NCI-H1694 treated with DMSO at 0.1 percent for 48 hours (cell line): Measurements from ENCODE around the gene MEF2D.

Source experiments
- DNase-seq: peaks from one replicate; lab custom pipeline; 2025; lab: John Stamatoyannopoulos, UW

MEF2D gene

DNA sequence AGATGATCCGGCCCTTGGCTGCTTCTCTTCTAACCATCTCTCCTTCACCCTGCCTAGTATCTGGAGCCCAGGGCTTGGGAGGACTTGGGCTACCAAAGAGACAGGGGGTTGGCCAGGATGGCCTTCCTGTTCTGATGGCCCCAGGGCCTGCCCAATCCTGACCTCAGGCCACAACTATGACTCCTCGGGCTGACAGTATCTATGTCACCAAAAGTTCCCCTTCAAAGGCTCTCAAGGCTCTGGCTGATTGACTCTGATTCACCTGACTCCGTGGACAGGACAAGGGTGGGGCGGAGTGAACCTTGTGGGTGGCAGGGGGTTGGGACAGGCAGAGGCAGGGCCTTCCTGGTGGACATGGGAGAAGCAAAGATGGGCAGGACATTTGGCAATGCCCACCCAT, 12.7 kb downstream of the MEF2D start:
- DNase-seq = no peak

DNA sequence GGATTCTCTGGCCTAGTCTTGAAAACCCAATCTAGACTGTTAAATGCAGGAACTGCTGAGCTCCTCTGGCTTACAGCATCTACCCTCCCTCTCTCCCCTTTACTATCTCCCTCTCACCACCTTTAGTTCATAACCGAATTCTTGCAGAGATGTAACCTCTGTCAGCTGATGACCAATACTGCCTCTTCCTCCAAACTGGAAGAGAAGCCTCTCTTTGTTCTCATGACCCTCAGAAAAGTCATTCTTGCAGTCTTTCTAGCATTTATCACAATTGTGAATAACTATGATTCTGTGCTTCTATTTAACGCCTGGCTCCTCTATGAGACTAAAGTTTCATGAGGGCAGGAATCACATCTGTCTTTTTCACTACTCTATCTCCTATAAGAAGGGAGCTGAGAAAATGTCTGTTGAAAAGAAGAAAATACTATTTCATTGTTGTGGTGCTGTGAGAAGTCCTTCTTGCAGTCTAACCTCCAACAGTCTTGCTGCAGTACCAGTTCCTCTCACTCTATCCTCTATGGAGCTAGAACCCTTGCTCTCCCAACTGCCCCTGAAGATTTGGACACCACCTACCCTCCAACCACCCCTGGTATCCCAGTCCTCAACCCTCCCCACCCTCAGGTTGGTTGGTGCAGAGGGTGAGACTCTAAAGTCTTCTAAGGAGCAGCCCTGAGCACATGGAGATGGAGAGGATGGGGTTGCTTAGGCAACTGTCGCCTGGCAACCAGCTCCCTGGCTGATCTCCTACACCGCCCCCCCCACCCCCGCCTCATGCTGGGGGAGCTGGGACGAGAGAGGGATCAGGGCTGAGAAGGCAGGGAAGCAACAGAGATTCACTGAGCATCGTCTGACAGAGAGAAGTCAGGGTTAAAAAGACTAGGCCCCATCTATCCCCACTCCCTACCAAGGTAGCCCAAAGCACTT, 13.9 kb downstream of the MEF2D start:
- no peak for DNase-seq

DNA sequence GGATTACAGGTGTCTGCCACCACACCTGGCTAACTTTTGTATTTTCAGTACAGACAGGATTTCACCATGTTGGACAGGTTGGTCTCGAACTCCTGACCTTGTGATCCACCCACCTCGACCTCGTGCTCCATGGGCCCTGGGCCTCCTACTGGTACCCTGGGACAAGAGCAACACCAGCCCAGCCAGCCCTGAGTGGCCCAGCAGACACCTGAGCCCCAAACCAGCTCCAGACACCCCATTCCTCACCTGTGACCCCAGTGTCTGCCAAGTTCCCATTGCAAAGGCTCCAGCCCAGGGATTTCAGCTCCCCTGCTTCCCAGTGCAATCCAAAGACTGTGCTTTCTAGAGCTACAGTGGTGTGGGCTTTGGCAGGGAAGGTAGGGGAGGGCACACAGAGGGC, 14.6 kb downstream of the MEF2D start:
- DNase-seq = no peak

DNA sequence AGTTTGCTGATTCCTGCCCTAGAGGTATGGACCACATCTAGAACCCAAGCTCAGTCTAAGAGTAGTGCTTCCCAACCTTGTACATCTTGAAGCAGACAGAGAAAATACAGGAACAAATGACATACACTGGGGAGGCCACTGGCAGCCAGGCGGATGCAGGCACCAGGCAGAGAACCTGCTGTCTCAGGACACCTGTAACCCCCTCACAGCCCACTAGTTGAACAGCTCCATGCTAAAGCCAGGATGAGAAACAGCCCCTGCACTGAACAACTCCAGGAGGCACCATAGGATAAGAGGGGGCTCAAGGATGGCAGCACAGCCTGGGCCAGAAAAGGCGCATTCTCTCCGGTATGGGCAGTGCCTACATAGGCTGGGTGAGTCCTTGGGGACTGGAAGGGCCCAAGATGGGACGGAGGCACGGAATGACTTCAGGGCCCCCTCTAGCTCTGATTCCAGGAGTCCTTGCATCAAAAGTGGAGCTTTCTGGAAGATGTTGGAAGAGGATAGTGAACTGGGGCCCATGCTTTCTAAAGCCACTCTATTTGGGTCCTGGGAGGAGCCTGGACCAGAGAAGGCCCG, 16.0 kb downstream of the MEF2D start:
- no peak for DNase-seq

DNA sequence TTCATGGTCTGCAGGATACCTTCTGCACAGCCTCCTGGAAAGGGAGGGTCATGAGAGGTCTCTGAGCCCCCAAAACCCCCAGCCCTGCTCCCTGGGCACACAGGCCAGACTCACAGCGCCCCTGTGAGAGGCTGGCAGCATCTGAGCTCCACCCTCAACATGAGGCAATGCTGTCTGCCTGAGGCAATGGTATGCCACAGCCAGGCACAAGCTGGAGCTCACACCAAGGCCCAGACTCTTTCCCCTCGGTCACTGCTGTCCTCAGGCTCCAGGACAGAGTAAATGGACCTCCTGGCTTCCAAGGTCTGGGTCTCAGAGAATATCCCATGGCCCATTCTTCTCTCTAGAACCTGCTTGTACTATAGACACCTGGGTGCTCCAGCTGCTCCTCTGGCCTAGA, 17.2 kb downstream of the MEF2D start:
- DNase-seq = no peak

DNA sequence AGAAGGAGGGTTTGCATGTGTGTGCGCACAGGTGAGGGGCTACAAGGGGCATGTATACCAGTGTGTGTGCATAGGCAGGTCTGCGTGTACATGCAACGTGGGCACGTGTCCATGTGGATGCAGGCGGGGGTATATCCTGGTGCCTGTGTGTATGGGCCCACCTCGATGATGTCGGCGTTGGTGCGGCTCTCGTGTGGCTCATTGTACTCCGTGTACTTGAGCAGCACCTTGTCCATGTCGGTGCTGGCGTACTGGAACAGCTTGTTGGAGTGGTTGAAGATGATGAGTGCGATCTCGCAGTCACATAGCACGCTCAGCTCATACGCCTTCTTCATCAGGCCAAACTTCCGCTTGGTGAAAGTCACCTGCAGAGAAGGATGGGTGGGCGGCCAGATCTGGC, 18.3 kb downstream of the MEF2D start:
- DNase-seq = no peak

DNA sequence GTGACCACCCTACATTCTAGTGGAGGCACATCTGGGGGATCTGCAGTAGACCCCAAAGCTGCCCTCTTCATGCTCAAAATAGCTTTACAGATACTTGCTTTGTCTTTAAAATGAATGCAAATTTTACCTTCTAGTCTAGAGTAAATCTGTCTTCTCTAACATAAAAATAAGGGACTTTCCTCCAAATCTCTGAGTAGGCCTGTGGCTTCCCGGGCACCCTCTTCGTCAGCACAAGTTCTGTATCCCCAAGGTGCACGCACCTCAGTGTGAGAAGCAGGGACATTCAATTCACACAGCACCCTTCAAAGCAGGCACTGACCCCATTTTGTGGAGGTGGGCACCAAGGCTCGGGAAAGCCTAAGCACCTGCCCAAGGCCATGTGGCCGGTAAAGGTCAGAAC, 19.0 kb downstream of the MEF2D start:
- no peak for DNase-seq

DNA sequence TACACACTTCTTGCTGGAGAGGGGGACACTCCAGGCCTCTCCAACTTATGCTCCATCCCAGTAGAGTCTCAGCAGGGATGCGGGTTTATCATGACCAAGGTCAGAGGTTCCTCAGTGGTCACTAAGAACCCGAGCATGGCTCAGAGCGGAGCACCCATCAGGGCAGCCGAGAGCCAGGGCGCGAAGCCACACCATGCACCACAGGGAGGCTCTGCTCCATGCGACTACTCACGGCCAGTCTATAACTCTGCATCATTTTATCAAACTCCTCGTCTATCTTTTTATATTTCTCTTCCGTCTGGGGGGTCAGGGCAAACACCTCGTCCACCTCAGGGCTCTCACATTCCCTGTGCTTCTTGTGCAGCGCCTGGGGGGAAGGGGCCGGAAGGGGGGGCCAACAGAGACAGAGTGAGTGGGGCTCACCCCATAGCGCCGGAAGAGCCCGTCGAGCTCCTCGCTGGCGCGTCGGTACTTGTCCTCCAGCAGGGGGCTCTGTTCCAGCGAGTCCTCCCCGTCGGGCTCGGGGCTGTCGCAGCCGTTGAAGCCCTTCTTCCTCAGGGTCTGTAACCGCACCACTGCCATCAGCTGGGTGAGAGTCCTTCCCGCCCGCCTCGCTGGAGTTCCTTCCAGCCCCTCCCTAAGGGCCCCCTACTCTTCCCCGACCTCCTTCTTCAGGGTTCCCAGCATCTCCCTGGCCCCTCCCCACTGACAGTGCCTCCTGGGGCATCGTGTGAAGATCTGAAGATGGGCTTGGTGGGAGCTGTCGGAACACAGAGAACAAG, 20.0 kb downstream of the MEF2D start:
- DNase-seq = peak; percentile 87

DNA sequence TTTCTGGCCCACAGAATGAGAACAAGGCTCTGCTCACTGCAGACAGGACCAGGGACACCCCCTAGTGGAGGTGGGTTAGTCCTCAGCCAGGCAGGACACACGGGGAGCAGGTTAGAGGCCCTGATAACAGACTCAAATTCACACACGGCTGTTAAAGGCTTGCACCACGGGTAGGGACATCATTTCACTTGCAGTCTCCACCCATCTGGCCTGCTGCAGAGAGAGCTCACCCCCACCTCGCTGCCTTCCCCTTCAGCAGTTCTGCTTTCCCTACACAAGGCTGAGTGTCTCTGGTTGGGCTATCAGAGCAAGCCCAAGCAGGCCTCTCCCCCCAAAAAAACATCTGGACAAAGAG, 20.6 kb downstream of the MEF2D start:
- DNase-seq = no peak

DNA sequence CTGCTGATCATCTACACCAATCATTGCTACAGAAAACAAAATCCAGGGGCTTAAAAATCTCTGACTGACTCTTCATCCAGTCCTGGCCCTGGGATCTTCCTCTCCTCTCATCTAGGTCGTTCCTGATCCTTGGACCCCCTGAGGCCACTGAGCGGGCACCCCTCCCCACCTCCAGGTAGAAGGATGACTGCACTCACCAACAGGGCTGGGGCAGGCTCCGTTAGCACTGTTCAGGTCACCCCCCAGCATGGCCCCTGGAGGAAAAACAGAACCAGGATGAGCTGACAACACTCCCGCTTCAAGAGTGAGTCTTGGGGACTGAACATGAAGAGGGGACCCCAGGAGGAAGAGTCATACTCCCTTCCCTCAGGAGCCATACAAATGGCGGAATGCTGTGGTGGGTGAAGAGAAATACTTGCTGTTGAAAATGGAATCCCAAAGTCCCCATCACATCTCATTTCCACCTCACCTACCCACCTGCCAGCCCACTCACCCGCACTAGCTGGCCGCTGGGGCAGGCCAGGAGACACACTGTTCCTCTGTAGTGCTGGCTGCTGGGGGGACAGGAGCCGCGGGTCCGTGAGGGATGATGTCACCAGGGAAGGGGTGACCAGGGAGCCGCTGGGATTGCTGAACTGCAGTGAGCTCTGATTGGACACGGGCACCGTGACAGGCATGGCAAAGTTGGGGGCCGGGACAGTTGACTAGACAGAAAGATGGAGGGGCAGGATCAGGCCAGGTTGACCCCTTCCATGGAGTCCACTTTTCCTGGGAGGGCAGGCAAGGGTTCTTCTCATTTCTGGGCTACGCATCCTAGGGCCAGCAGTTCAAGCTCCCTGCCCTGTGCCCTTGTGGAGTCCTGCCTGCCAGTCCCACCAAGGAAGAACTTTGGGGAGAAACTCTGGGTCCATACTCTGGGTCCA, 21.2 kb downstream of the MEF2D start:
- DNase-seq = no peak

DNA sequence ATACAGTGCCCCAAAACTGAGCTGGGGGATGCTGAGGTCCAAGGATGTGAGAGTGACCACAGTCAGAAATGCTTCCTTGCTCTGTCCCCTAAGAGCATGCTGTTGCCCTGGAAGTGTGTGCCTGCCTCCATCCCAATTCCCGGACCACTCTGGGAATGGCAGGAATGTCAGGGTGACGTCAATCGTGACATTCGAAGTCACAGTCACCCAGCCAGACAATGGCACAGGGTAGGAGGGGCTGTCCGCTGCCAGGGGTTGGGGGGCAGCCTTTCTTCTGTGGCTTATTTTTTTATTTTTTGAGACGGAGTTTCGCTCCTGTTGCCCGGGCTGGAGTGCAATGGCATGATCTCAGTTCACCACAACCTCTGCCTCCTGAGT, 22.3 kb downstream of the MEF2D start:
- no peak for DNase-seq

DNA sequence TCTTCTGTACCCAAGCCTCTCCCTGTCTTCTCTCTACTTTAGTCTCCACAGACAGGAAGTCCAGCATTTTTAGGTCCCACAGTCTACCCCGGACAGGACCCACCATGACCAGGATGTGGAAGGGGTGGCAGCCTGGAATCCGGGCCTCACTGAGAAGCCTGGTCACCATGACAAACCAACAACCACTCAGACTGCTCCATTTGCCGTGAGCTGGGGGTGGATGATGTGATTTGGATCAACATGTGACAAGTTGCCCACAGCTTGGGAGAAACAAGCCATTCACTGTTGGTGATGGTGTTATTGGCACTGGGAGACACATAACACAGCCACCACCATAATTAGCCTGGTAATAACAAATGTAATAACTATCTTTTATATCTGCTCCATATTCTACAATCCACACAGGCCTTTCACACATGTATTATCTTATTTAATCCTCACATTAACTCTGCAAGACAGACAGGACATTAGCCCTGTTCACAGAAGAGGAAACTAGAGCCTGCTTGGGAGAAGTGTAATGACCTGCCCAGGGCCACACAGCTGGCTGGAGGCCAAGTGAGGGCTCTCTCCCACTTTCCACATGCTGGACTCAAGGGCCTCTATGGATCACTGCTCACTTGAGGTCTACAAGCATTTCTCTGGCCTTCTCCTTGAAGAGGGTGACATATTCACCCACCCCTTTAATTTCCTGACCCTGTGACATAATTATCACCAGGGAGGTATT, 22.9 kb downstream of the MEF2D start:
- no peak for DNase-seq

DNA sequence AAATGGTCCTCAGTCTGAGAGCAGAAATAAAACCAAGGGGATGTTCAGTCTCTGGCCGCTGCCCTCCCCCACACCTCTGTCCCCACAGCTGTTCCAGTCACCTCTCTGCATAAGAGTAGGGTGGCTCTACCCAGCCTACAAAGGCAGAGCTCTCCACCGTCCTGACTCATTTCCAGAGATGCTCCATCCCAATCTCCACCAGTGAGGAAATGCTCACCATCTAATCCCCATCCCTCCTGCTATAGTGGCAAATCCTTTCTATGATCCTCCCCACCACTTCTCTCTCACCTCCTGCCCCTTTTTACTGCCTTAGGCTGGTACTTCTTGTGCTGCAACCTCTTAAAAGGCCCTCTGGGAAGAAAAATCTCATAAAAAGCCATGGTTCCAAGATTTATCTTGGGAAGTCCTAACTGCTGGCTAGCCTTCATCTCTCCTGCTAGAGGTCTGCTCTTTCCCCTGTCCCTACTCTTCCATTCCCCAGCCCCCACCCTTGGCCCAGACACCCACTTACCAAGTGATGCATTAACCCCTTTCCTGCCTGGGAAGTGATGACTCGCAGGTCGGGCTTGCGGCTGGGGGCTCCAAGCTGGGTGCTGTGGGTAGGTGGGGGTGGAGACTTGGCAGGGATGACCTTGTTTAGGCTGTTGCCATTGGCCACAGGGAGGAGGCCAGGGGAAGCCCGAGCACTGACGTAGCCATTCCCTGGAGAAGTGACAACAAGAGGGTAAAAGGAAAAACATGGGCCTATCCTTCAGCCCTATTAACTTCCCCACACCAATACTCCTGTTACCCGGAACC, 23.9 kb downstream of the MEF2D start:
- DNase-seq = no peak

DNA sequence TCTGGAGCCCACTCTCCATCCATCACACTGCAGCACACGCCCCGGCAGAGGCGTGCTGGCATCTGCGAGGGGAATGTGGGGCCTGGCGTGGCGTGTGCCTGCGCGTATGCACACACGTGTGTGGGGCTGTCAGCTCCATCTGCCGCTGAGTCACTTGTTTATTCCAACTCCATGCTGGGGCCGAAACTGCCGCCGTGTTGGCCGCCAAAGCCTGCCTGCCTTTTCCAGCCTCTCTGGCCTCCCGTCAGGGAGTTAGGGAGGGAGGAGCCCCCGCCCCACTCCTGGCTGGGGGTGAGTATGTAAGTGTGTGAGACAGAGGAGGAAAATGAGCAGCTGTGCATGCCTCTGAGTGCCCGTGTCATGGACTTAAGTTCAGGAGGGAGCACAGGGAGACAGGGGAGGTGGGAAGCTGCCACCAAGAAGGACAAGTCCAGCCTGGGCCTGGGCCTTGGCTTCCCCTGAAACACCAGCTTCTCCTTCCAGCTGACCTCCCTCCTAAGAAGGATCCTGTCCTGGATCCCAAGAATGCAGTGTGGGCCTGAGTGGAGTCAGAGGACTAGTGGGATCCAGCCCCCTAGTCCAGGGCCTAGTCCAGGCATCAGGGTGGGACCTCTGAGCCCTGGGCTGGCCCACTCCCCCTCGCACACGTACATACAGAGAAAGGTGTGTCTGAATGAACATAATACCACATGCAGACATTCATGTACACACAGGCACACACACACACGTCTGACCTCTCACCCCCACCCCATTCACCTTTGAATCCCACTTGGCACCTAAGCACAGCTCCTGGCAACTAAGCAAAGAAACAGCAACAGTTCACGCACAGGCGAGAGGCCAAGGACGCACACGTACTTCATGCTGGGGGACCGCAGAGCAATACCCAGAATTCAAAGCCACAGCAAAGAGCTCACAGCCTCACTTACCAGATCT, 24.7 kb downstream of the MEF2D start:
- peak; percentile 77 for DNase-seq

DNA sequence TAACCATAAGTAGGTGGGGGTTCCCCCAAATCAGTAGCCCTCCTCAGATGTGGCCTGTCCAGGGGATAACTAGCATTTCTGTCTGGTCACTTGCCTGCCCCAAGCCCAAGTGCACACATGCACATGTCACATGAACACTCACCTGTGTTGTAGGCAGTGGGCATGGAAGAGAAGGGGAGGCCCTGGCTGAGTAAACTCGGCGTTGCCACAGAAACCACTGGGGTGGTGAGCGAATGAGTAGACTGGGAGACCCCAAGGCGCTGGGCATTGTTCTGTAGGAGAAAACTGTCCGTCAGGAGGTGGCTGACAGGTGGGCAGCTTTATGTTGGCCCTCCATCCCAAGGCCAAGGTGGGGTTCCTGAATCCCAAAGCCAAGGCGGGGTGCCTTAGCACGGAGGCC, 25.6 kb downstream of the MEF2D start:
- DNase-seq = no peak

DNA sequence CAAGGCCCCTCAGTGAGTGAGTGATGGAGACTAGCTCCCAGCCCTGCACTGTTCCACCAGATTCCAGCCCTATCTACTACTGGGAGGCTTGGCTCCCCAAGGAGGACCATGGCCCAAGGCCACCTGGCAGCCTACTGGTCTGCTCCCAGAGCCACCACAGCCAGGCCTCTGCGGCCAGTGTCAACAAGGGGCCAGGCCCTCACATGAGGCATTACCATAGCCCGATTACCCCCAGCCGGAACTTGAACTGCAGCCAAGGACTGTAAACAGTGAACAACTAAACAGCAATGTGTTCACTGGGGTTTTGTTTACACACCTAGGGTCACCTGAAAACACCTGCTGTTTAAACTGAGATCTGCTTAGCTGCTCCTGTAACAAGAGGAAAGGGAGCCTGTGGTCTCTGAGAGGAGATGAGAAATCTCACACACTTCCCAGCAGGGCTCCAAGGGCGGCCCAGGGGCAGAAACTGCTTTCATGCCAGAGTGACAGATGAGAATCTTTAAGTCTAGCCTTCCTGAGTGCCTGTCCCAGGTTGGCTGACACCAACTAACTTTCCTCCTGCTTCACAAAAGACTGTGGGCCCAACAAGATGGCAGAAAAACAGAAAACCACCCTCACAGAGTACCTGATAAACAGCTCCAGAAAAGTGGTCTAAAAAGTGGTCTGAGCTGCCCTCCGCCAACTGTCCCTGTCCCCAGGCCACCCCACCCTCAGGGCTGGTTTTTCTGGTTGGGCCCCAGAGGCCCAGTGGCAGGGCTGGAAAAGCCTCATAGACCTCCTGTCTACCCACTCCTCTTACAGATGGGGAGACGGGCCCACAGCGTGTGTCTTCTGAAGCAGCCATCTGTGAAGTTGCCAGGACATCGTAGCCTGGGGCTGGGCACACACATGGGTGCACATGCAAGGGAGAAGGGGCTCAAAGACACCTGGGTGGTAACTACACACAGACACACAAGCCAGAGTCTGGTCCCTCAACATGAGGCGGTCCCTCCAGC, 28.8 kb downstream of the MEF2D start:
- DNase-seq = peak; percentile 27

DNA sequence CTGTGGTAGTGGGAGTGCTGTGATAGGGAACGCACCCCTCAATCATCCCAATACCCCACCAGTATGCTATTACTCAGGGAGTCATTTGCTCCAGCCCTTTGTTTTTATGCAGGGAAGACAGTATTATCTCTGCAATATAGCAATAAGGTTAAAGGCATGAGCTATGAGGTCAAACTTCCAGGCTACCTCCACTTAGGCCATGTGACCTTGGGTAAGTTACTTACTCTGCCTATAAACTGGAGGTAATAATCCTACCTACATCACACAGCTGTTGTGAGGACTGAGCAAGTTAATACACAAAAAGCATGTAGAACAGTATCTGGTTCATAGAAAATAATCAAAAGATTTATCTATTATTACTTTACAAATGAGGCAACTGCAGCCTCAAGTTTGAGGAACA, 30.1 kb downstream of the MEF2D start:
- no peak for DNase-seq

DNA sequence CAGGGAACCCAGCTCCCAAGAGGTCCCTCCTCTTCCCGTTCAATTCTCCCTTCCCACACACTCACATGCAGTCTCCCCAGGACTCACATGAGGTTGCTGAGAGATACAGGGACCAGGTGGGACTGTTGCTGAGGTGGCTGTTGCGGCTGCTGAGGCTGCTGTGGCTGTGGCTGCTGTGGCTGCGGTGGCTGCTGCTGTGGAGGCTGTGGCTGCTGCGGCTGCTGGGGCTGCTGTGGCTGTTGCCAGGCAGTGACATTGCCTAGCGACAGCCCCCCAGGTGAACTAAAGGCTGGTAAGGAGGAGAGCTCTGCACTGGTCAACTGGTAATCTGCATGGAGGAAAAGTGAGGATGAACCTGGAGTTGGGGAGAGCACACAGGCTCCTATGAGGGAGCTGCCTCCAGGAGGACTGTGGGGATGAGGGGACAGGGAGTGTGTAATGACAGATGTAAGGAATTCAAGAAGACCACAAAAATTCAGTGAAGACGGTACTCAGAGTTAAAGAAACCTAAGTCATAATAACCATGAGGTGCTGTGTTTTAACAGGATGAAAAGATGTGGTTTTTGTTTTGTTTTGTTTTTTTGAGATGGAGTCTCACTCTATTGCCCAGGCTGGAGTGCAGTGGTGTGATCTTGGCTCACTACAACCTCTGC, 31.8 kb downstream of the MEF2D start:
- DNase-seq = no peak
